Adrenal gland (tissue), 12 donors: ENCODE results near the gene ZNHIT3. TPM values are rescaled to one million over a fixed set of nuclear protein-coding genes. Genes with fewer than 3 reads are reported as not detected.

Experiments
- DNase-seq, 7 donors: peaks; one replicate each; pipeline ENCODE4 v3.0.0-alpha.2; 2019 to 2020
- H3K27ac ChIP-seq, 5 donors: fragments of 200-600 bp; sonication (generic) in 4 of 5; 1 replicate in 3 of 5; 2 replicates in 2 of 5; pipeline versions ENCODE4 v1.5.1 to v1.8.0; 2016 to 2020; ENCODE audit warnings: mild to moderate bottlenecking in 1 of 5
- H3K27me3 ChIP-seq: fragments of 200-600 bp; 2 replicates; pipeline ENCODE4 v1.8.0; 2021
- H3K36me3 ChIP-seq, 2 donors: fragments of 200-600 bp; replicated peaks in 1 of 2; 1 replicate in 1 of 2; 2 replicates in 1 of 2; pipeline versions ENCODE4 v1.5.1 to v1.8.0; 2018 to 2022
- H3K4me1 ChIP-seq, 2 donors: fragments of 200-600 bp; replicated peaks in 1 of 2; 1 replicate in 1 of 2; 2 replicates in 1 of 2; pipeline versions ENCODE4 v1.5.1 to v1.8.0; 2018 to 2021
- H3K4me3 ChIP-seq, 4 donors: fragments of 200-600 bp; sonication (generic) in 3 of 4; one replicate each; pipeline ENCODE4 v1.5.1; 2016 to 2018
- H3K9me3 ChIP-seq, 3 donors: fragments of 200-600 bp; sonication (generic) in 1 of 3; replicated peaks in 1 of 3; 1 replicate in 2 of 3; 2 replicates in 1 of 3; pipeline versions ENCODE4 v1.5.1 to v1.8.0; 2016 to 2021
- POLR2A ChIP-seq, 2 donors: fragments of 450-650 bp; IDR thresholded peaks; one replicate each; pipeline ENCODE4 v1.6.1; 2017; ENCODE audit warnings: antibody characterized with exemption in 2 of 2, mild to moderate bottlenecking in 2 of 2, moderate library complexity in 1 of 2
- WGBS, 4 donors: extraction: QIAGEN DNeasy Blood & Tissue Kit in 2 of 4; methylation state at CpG; one replicate each; pipeline versions ENCODE4 v1.1.5 to v1.1.7; 2013 to 2017; 5-methylcytosine and 5-hydroxymethylcytosine counted together
- intact Hi-C, 2 donors: fragments of 100-400 bp; cut with DNase I; formaldehyde crosslinking; loops; one replicate each; pipeline versions ENCODE4 v1.14.1 to v1.15.0; 2022 to 2023
- polyA plus RNA-seq, 3 donors: library from polyadenylated mRNA; stranded (reverse); fragments of 200-250 nt in 2 of 3; fragments of 350-450 nt in 1 of 3; fragmentation: Illumina TruSeq in 1 of 3; extraction: RNeasy Lipid Tissue Mini Kit (QIAGEN cat#74804) in 1 of 3; gene quantifications; one replicate each; pipeline ENCODE4 v1.2.3, GENCODE V29; 2013 to 2014
- total RNA-seq, 9 donors: library from RNA; depleted of rRNA in 4 of 9; stranded (reverse); fragments of >200 nt in 4 of 9; fragments of 120-200 nt in 1 of 9; fragmentation: NEBNext Ultra II Directional in 1 of 9; extraction: Animal tissue kit (Norgen Biotek cat#: 25700) in 1 of 9; gene quantifications; one replicate each; pipeline versions ENCODE4 v1.1.0 to v1.2.4, GENCODE V29; 2013 to 2023
- TF ChIP-seq, protein P1 (sequence below), 6 experiments: fragments of 450-650 bp in 4 of 6; fragments of 200-600 bp in 2 of 6; sonication (generic) in 1 of 6; IDR thresholded peaks; 1 replicate in 5 of 6; 2 replicates in 1 of 6; pipeline versions ENCODE4 v1.5.1 to v1.8.0; 2016 to 2021; ENCODE audit warnings: antibody characterized with exemption in 6 of 6, mild to moderate bottlenecking in 2 of 6, moderate library complexity in 1 of 6
- donor health status: healthy with polysubstance abuse.
- donor health status: Bipolar disorder and iron deficiency.
- donor health status: DM: yes; HTN: yes; CAD: no.
- donor health status: DM: no; HTN: no; CAD: no.
- donor health status: DM: no; HTN: no; CAD: no.
- donor health status: DM: yes; HTN: yes; CAD: no.

The ZNHIT3 gene
- total and polyA plus RNA-seq, 12 donors, result 13.6 to 65.6 (median 36.2) TPM

DNA sequence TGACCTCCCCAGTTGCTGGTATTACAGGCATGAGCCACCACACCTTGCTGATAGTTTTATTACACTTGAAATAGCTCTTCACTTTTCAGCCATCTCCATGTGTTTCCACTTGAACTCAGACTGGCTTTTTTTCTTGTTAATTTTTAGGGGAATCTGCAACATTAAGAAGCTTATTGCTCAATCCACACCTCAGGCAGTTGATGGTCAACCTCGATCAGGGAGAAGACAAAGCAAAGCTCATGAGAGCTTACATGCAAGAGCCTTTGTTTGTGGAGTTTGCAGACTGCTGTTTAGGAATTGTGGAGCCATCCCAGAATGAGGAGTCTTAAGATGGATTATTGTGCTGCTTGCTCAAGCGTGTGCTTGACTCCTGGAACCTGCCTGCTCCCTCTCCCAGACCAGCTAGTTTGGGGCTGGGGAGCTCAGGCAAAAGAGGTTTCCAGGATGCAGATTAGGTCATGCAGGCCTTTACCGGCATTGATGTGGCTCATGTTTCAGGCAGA is 8.6 kb downstream of the ZNHIT3 start:
- no peaks in the 10 kb centered on the region for H3K4me1 ChIP-seq
- no peak for DNase-seq
- no peak overlapping the region for H3K4me3 ChIP-seq
- TF ChIP-seq, protein P1, sequence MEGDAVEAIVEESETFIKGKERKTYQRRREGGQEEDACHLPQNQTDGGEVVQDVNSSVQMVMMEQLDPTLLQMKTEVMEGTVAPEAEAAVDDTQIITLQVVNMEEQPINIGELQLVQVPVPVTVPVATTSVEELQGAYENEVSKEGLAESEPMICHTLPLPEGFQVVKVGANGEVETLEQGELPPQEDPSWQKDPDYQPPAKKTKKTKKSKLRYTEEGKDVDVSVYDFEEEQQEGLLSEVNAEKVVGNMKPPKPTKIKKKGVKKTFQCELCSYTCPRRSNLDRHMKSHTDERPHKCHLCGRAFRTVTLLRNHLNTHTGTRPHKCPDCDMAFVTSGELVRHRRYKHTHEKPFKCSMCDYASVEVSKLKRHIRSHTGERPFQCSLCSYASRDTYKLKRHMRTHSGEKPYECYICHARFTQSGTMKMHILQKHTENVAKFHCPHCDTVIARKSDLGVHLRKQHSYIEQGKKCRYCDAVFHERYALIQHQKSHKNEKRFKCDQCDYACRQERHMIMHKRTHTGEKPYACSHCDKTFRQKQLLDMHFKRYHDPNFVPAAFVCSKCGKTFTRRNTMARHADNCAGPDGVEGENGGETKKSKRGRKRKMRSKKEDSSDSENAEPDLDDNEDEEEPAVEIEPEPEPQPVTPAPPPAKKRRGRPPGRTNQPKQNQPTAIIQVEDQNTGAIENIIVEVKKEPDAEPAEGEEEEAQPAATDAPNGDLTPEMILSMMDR (IDR thresholded peaks at IDR 0.05), result no peak
- no peak for TF ChIP-seq POLR2A (IDR thresholded peaks at IDR 0.05)
- H3K9me3 ChIP-seq, result no peaks in the 10 kb centered on the region
- WGBS, 4 donors, result 68 to 77% (median 72%) methylated on average over 3 of the region's 3 CpGs
- no peak overlapping the region for H3K27ac ChIP-seq
- intact Hi-C loops, result no loop called here
- no peaks in the 10 kb centered on the region for H3K27me3 ChIP-seq
- H3K36me3 ChIP-seq, result peaks cover 0 to 72% of the 10 kb centered on the region in 2 donors

DNA sequence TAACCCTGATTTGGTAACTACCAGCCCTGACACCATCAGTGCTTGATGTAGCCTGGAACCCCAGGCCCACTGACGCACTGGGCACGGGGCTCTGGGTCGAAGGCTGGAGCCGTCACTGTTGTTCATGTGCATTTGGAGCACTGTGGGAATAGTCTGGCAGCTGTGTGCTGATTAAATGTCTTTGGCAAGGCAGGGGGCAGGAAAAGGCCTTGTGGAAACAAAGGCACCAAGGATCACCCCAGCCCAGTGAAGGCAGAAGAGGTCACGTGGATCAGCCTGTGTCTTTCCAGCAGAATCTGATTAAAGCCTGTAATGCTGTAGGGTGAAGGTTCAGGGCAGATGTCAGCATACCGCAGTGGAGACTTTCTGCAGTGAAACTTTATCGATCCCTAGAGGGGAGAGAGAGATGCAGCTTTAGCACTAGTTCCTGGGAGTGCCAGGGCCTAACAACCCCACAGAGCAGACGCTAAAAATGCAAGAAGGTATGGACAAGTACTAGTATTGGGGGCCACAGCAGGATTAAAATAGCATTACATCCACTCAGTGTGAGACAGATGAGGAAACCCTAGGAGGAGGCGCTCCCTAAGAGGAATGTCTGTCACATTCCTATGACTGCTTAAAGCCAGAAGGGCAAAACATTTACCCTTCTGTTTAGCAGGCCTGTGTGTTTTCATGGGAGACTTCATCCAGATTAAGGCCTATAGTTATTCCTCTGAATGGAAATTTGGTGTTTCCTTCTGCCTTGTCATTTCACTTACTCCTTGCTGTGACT is 9.7 kb downstream of the ZNHIT3 start:
- no peaks in the 10 kb centered on the region for H3K27me3 ChIP-seq
- no peaks in the 10 kb centered on the region for H3K9me3 ChIP-seq
- no peak overlapping the region for H3K4me3 ChIP-seq
- H3K27ac ChIP-seq, result no peak overlapping the region
- DNase-seq, result no peak
- peaks cover 0 to 72% of the 10 kb centered on the region in 2 donors for H3K36me3 ChIP-seq
- intact Hi-C loops, result no loop called here
- WGBS, 4 donors, result 83 to 87% (median 84%) methylated on average over 9 of the region's 9 CpGs
- H3K4me1 ChIP-seq, result no peaks in the 10 kb centered on the region
- TF ChIP-seq, protein P1 (IDR thresholded peaks at IDR 0.05), result no peak
- TF ChIP-seq POLR2A (IDR thresholded peaks at IDR 0.05), result no peak

DNA sequence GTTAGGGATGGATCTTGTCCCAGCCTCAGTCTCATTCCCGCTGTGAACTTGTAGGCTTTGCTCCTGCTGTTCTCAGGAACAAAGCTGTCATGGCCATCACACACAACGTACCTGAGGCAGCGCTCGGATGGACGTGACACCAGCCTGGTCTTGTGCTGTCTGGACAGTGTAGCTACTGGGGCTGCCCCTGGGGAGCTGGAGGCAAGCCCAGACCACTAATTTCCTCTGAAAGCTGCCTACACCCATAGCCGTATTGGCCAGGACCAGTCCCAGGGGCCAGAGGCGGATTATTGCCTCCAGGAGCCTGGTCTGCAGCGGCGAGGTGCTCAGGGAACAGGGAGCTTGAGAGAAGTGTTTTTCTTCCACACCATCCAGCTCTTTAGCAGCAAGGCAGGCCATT is 11.7 kb downstream of the ZNHIT3 start:
- DNase-seq, result no peak
- WGBS, 4 donors, result 81 to 94% (median 87%) methylated on average over 4 to 9 of the region's 9 CpGs
- no peaks in the 10 kb centered on the region for H3K9me3 ChIP-seq
- intact Hi-C loops, result no loop called here
- H3K4me1 ChIP-seq, result no peaks in the 10 kb centered on the region
- TF ChIP-seq, protein P1 (IDR thresholded peaks at IDR 0.05), result no peak
- TF ChIP-seq POLR2A (IDR thresholded peaks at IDR 0.05), result no peak
- H3K4me3 ChIP-seq, result no peak overlapping the region
- no peaks in the 10 kb centered on the region for H3K27me3 ChIP-seq
- no peak overlapping the region for H3K27ac ChIP-seq
- H3K36me3 ChIP-seq, result peaks cover 0 to 57% of the 10 kb centered on the region in 2 donors

DNA sequence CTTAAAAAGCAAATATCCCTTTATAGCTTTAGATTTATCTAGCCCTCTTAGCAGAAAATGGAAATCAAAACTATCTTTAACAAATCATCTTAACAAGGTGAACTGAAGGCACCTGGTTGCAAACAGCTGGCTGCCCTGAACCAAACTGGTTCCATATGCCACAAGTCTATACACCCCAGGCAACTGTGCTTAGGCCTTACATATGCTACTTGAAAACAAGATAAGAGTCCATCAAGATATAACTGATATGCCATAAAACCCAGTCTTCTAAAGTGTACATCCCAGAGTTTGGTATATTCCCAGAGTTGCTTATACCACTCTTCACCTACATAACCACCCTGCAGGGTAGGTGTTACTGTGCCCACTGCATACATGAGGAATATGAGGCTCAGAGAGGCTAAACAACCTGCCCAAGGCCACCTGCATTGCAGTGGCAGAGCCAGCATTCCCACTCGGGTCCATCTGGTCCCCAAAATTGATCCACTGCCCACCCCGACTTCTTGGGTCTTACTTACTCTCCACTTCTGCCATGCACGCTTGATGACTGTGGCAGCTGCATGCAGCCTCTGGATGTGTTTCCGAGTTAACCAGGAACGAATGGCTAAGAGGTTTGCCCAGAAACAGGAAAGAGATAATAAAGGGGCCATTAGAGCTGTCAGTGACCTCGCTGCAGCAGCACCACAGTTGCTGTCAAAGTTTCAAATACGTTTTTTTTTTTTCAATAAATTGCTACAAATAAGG is 12.2 kb downstream of the ZNHIT3 start:
- Histone ChIP-seq H3K4me1 (no peaks in the 10 kb centered on the region), H3K27me3 (no peaks in the 10 kb centered on the region), H3K27ac (no peak overlapping the region), H3K9me3 (no peaks in the 10 kb centered on the region), H3K36me3 (peaks cover 0 to 52% of the 10 kb centered on the region in 2 donors), H3K4me3 (no peak overlapping the region)
- 74 to 77% (median 74%) methylated on average over 7 of the region's 7 CpGs for WGBS, 4 donors
- no peak for DNase-seq
- no peak for TF ChIP-seq POLR2A (IDR thresholded peaks at IDR 0.05)
- TF ChIP-seq, protein P1 (IDR thresholded peaks at IDR 0.05), result no peak
- intact Hi-C loops, result no loop called here
